OCI-LY7 (cell line): ENCODE measurements around the gene FCAMR. TPM values are rescaled to one million over a fixed set of nuclear protein-coding genes. Genes with fewer than 3 reads are reported as not detected.

Source experiments
- BruUV-seq: library from RNA; stranded (reverse); fragments of 400-500 nt; replicated peaks from 2 replicates; lab custom pipeline; 2021; lab: Mats Ljungman, UMichigan
- CTCF ChIA-PET: fragments of 300-600 bp; sonication (Branson Sonifier 250); formaldehyde crosslinking; loops from one replicate; lab custom pipeline; 2022; ENCODE audit warnings: antibody characterized with exemption; ENCODE audit not compliant: unreplicated experiment; lab: Charles Lee
- POLR2A ChIA-PET: fragments of 300-600 bp; sonication (Branson Sonifier 250); formaldehyde crosslinking; loops from one replicate; lab custom pipeline; 2022; ENCODE audit warnings: antibody characterized with exemption; lab: Charles Lee
- DNase-seq: peaks from one replicate; pipeline ENCODE4 v3.0.0-alpha.2; 2015; ENCODE audit warnings: low spot score
- H2AFZ ChIP-seq: fragments of 200-600 bp; sonication (generic), shearing (Covaris generic); 2 replicates; pipeline ENCODE4 v1.6.1; 2014; ENCODE audit warnings: mild to moderate bottlenecking, antibody characterized with exemption, low read length, moderate library complexity
- H3K27ac ChIP-seq: fragments of 200-600 bp; sonication (generic); 2 replicates; pipeline ENCODE4 v1.5.1; 2014; ENCODE audit warnings: mixed run types, low read depth, mild to moderate bottlenecking, moderate library complexity, low read length, inconsistent platforms; ENCODE audit not compliant: poor library complexity, severe bottlenecking
- H3K36me3 ChIP-seq: fragments of 200-600 bp; sonication (generic); 2 replicates; pipeline ENCODE4 v1.6.1; 2014; ENCODE audit warnings: mild to moderate bottlenecking, antibody characterized with exemption, low read length, moderate library complexity, mixed read lengths; ENCODE audit not compliant: insufficient read depth
- H3K4me1 ChIP-seq: fragments of 200-600 bp; sonication (generic); 2 replicates; pipeline ENCODE4 v1.5.1; 2014; ENCODE audit warnings: mild to moderate bottlenecking, low read length; ENCODE audit not compliant: insufficient read depth, poor library complexity, severe bottlenecking
- H3K4me2 ChIP-seq: fragments of 200-600 bp; sonication (generic); 2 replicates; pipeline ENCODE4 v1.6.1; 2014; ENCODE audit warnings: mild to moderate bottlenecking, low read length
- H3K4me3 ChIP-seq: fragments of 200-600 bp; sonication (generic); 2 replicates; pipeline ENCODE4 v1.5.1; 2014; ENCODE audit warnings: mild to moderate bottlenecking, low read depth, low read length; ENCODE audit not compliant: poor library complexity, severe bottlenecking
- H3K79me2 ChIP-seq: fragments of 200-600 bp; sonication (generic); 2 replicates; pipeline ENCODE4 v1.6.1; 2016; ENCODE audit warnings: low read depth, mild to moderate bottlenecking, low read length, moderate library complexity, mixed read lengths; ENCODE audit not compliant: insufficient read depth
- H3K9me2 ChIP-seq: fragments of 200-600 bp; sonication (generic); 2 replicates; pipeline ENCODE4 v1.6.1; 2016; ENCODE audit warnings: mild to moderate bottlenecking, low read length, mixed read lengths; ENCODE audit not compliant: insufficient read depth
- H3K9me3 ChIP-seq: fragments of 200-600 bp; sonication (generic); 2 replicates; pipeline ENCODE4 v1.6.1; 2014; ENCODE audit warnings: mild to moderate bottlenecking, mixed run types, low read length, mixed read lengths
- H4K20me1 ChIP-seq: fragments of 200-600 bp; sonication (generic); 2 replicates; pipeline ENCODE4 v1.6.1; 2014; ENCODE audit warnings: mild to moderate bottlenecking, antibody characterized with exemption, low read length, moderate library complexity, mixed read lengths; ENCODE audit not compliant: insufficient read depth
- EZH2phosphoT487 ChIP-seq: fragments of 200-600 bp; sonication (generic); IDR thresholded peaks from 2 replicates; pipeline ENCODE4 v1.6.1; 2018; ENCODE audit warnings: low read depth, borderline replicate concordance, mild to moderate bottlenecking, mixed run types, antibody characterized with exemption, low read length, moderate library complexity, mixed read lengths
- intact Hi-C: fragments of 100-400 bp; cut with micrococcal nuclease; formaldehyde crosslinking; loops from one replicate; pipeline ENCODE4 v1.10.0; 2022; ENCODE audit not compliant: unreplicated experiment
- total RNA-seq, 2 experiments: library from RNA; depleted of rRNA in 1 of 2; stranded (reverse); fragments of >200 nt in 1 of 2; shearing (Covaris generic) in 1 of 2; gene quantifications; 2 replicates each; pipeline ENCODE4 v1.2.3, GENCODE V29; 2014 to 2022
- TF ChIP-seq, protein P1 (sequence below): fragments of 200-600 bp; sonication (generic); conservative IDR thresholded peaks from 2 replicates; pipeline ENCODE4 v1.5.1; 2014; ENCODE audit warnings: mild to moderate bottlenecking, antibody characterized with exemption, low read length, moderate library complexity, mixed read lengths

FCAMR gene
- total RNA-seq, 2 experiments from 2014 or later = not detected

DNA sequence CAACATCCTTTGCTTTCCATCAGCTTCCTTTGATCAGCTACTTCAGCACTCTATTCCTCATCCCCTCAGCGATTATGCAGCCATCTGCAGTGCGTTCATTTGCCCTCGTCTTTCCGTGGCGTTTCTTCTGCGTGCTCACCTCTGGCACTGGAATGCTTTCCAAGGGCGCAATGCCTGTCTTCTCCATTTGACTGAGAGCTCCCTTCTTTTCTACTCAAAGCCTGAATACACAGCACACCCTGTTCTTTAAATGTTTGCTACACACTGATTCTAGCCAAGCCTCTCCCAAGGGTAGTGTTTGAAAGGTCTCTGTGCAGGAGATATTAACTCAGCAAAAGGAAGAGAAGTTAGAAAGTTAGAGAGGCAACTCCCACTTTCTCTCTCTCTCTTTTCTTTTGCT, 39.7 kb upstream of the FCAMR start:
- Histone ChIP-seq H3K79me2 (no peaks in the 10 kb centered on the region), H3K9me3 (no peaks in the 10 kb centered on the region), H3K36me3 (no peaks in the 10 kb centered on the region), H3K4me2 (no peak overlapping the region), H3K4me1 (no peaks in the 10 kb centered on the region), H3K4me3 (no peak overlapping the region), H2AFZ (no peak overlapping the region), H3K9me2 (no peaks in the 10 kb centered on the region), H3K27ac (no peak overlapping the region), H4K20me1 (no peaks in the 10 kb centered on the region)
- intact Hi-C loops = loop anchor here (10.0 kb wide), 1 partner anchor 65 kb away; no protein-coding TSS in a partner anchor
- no TSS peak for BruUV-seq
- no peak for DNase-seq
- POLR2A ChIA-PET = no interaction called here
- no peak for TF ChIP-seq EZH2phosphoT487
- TF ChIP-seq, protein P1, sequence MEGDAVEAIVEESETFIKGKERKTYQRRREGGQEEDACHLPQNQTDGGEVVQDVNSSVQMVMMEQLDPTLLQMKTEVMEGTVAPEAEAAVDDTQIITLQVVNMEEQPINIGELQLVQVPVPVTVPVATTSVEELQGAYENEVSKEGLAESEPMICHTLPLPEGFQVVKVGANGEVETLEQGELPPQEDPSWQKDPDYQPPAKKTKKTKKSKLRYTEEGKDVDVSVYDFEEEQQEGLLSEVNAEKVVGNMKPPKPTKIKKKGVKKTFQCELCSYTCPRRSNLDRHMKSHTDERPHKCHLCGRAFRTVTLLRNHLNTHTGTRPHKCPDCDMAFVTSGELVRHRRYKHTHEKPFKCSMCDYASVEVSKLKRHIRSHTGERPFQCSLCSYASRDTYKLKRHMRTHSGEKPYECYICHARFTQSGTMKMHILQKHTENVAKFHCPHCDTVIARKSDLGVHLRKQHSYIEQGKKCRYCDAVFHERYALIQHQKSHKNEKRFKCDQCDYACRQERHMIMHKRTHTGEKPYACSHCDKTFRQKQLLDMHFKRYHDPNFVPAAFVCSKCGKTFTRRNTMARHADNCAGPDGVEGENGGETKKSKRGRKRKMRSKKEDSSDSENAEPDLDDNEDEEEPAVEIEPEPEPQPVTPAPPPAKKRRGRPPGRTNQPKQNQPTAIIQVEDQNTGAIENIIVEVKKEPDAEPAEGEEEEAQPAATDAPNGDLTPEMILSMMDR = no peak
- CTCF ChIA-PET = no interaction called here

DNA sequence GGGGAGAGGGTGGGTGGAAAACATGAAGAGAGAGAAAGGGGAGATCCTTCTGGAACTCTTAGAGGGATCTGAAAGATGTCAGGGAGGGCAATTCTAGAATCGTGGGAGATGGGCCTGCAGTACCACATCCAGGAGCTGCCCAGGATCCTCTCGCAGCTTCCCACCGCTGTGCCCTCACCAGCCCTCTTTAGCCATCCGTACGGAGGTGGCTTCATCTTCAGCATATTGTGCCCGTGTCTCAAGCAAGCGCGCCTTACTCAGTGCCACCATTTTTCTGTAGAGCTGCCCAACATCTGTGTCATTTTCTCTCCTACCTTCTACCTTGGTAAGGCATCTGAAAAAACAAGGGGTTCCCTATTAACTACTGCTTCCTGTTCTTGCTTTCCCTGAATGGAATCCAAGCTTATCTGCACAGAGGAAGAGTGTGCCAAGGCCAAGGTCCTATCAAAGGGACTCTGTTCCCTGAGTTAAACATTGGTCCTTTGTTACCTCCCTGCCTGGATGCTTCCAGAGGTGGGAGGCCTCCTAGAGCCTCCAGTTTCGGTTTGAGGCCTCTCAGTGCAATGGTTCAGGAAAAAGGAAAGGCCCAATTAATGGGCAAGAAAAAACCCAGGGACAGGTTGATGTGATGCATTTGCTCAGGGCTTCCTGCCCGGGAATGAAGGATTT, 39.1 kb upstream of the FCAMR start:
- intact Hi-C loops = loop anchor here (10.0 kb wide), 1 partner anchor 65 kb away; no protein-coding TSS in a partner anchor
- H3K9me2 ChIP-seq = no peaks in the 10 kb centered on the region
- TF ChIP-seq, protein P1 = no peak
- TF ChIP-seq EZH2phosphoT487 = no peak
- no peaks in the 10 kb centered on the region for H3K9me3 ChIP-seq
- H2AFZ ChIP-seq = no peak overlapping the region
- H3K4me3 ChIP-seq = no peak overlapping the region
- H3K36me3 ChIP-seq = no peaks in the 10 kb centered on the region
- BruUV-seq = no TSS peak
- H3K4me2 ChIP-seq = no peak overlapping the region
- ChIA-PET POLR2A (no interaction called here), CTCF (no interaction called here)
- H3K4me1 ChIP-seq = no peaks in the 10 kb centered on the region
- H3K79me2 ChIP-seq = no peaks in the 10 kb centered on the region
- no peak overlapping the region for H3K27ac ChIP-seq
- H4K20me1 ChIP-seq = no peaks in the 10 kb centered on the region
- DNase-seq = no peak
